Measurements from ENCODE around the gene TMEM175.
A peak's percentile ranks its signal among the peaks of the same experiment; 100 is the strongest.
"Not testable (repeated sequence)": the region's sequence is repeated elsewhere in the genome, so short reads cannot be mapped to it uniquely, and the experiment has no call there.

TMEM175 gene

DNA sequence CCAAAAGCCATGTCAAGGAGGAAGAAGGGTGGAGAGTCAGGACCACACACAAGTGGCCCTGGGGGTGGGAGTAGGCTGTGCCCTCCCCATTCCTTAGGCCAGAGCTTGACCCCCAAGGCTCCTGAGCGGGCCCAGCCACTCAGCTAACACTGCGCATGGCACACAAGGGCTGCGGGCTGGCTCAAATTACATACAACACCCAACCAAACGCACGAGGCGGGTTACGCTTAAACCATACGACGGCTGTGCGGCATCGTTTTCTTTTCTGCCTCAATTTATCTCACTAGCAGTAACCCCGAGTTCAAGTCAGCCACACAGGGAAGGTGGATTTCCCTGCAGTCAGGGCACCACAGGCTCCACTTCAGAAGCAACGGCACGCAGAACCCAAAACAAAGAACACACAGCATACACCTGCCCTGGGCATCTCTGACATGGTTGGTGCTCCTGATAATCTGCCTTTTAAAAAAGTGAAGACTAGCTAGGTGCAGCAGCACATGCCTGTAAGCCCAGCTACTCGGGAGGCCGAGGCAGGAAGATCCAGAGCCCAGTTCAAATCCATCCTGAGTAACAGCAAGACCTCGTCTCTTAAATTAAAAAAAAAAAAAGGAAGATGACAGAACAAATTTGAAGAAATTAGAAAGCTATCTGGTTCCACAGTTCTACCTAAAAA lies 3.0 kb upstream of the TMEM175 start:
- H3K27ac ChIP-seq, result no peak overlapping the region; the same call in 1 of the 2 replicates
- no peak for TF ChIP-seq ZFX (IDR thresholded peaks at IDR 0.05; ENCODE audit: borderline replicate concordance)
- TF ChIP-seq, protein P1, sequence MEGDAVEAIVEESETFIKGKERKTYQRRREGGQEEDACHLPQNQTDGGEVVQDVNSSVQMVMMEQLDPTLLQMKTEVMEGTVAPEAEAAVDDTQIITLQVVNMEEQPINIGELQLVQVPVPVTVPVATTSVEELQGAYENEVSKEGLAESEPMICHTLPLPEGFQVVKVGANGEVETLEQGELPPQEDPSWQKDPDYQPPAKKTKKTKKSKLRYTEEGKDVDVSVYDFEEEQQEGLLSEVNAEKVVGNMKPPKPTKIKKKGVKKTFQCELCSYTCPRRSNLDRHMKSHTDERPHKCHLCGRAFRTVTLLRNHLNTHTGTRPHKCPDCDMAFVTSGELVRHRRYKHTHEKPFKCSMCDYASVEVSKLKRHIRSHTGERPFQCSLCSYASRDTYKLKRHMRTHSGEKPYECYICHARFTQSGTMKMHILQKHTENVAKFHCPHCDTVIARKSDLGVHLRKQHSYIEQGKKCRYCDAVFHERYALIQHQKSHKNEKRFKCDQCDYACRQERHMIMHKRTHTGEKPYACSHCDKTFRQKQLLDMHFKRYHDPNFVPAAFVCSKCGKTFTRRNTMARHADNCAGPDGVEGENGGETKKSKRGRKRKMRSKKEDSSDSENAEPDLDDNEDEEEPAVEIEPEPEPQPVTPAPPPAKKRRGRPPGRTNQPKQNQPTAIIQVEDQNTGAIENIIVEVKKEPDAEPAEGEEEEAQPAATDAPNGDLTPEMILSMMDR (IDR thresholded peaks at IDR 0.05), result no peak

DNA sequence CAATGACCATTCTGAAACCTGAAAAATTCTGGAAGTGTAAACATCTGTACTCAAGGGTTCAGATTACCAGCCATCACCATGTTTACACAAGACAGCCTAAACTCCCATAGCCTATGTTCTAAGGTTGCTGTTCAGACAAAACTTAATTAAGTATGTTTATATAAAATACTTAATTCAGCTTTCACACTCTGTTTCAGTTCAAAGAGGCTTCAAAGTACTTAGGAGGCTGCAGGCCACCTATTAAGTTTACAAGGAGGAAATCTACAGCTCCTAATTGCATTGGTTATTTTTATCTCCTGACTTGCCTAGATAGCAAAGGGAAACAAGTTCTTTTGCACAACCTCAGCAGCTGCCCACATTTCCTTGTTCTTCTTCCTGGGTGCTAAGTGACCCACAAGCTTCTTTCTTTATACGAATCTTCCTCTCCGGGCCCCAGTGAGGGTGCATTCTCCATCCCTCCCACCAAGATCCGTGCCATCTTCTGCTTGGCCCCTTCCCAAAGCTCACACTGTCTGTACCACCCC lies 2.2 kb upstream of the TMEM175 start:
- no peak for TF ChIP-seq ZFX (IDR thresholded peaks at IDR 0.05; ENCODE audit: borderline replicate concordance)
- TF ChIP-seq, protein P1 (IDR thresholded peaks at IDR 0.05), result no peak
- peak overlapping the region; percentile 6; the same call in 1 of the 2 replicates for H3K27ac ChIP-seq

DNA sequence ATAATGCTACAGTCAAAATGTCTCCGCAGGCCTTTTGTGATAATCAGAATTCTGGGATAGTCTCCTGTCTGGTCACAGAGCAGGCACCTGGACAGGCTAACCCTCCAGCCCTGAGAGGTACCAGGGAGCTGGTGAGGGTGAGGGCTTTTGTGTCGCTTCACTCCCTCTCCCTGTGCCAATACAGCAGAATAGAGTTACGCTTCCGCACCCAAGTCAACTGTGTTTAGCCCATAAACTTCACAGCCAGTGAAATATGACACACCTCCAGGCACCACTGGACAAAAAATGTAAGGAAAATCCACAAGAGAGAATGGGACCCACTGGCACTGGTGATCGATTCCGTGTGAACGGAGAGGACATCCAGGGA lies 1.4 kb upstream of the TMEM175 start:
- TF ChIP-seq ZFX (IDR thresholded peaks at IDR 0.05; ENCODE audit: borderline replicate concordance), result no peak
- TF ChIP-seq, protein P1 (IDR thresholded peaks at IDR 0.05), result no peak
- peak overlapping the region; percentile 74 for H3K27ac ChIP-seq

DNA sequence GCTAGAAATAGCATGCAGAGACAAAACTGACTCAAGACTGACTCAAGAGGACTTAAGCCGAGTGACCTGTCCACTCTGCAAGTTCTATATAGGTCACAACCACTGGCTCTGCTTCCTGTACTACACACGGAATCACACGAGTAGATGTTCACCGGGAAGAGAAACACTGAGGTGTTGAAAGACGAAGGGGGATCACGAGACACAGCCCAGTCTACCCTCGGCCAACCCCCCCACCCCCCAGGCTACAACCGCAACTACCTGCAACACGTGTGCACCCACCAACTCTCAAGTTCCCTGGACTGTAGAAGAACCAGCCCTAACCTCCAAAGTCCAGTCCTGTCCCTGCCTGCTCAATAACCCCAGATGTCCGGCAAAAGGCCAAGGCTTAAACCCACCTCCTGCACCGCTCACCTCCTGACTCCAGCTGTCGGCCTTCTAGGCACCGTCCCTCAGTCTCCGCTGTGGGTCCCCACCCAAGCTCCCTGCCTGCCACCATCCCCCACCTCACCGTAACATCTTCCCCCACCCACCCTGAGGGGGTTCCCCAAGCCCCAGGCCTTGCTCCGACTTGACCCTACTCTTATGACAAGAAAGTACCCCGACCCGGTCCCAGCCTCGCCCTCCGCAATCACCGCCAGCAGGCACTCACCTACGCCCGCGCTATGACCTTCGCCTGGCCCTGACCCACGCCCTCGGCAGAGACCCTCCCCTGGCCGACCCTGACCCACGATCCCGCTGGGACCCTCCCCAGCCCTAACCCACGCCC lies 883 bp upstream of the TMEM175 start:
- peak overlapping the region; percentile 74 for H3K27ac ChIP-seq
- TF ChIP-seq, protein P1 (IDR thresholded peaks at IDR 0.05), result no peak
- no peak for TF ChIP-seq ZFX (IDR thresholded peaks at IDR 0.05; ENCODE audit: borderline replicate concordance)

DNA sequence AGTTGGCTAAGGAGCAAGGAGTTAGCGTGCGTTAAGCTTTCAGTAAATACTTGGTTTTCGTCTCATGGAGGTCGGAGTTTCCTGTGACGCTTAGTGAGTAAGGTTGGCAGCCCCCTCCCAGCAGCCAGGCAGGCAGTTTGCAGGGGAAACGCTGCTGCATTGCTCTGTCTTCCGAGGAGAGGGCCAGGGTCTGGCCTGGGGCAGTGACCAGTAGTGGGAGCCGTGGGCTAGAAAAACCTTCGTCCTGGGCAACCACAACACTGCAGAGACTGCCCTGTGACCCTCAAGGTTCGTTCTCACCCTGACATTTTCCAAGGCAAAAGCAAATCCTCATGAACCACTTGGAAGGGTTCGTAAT lies 432 bp downstream of the TMEM175 start:
- TF ChIP-seq, protein P1 (IDR thresholded peaks at IDR 0.05), result peak; percentile 18; the same call in 1 of the 2 replicates
- TF ChIP-seq ZFX (IDR thresholded peaks at IDR 0.05; ENCODE audit: borderline replicate concordance), result no peak
- H3K27ac ChIP-seq, result peak overlapping the region; percentile 74

DNA sequence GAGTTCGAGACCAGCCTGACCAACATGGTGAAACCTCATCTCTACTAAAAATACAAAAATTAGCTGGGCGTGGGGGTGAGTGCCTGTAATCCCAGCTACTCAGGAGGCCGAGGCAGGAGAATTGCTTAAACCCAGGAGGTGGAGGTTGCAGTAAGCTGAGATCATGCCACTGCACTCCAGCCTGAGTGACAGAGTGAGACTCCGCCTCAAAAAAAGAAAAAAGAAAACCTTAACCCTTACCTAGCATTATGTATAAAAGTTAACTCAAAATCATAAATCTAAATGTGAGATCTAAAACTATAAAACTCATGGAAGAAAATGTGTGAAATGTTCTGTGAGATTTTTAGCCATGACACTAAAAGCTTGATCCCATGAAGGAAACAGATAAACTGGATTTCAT lies 7.2 kb downstream of the TMEM175 start:
- H3K27ac ChIP-seq, result not testable (repeated sequence)

DNA sequence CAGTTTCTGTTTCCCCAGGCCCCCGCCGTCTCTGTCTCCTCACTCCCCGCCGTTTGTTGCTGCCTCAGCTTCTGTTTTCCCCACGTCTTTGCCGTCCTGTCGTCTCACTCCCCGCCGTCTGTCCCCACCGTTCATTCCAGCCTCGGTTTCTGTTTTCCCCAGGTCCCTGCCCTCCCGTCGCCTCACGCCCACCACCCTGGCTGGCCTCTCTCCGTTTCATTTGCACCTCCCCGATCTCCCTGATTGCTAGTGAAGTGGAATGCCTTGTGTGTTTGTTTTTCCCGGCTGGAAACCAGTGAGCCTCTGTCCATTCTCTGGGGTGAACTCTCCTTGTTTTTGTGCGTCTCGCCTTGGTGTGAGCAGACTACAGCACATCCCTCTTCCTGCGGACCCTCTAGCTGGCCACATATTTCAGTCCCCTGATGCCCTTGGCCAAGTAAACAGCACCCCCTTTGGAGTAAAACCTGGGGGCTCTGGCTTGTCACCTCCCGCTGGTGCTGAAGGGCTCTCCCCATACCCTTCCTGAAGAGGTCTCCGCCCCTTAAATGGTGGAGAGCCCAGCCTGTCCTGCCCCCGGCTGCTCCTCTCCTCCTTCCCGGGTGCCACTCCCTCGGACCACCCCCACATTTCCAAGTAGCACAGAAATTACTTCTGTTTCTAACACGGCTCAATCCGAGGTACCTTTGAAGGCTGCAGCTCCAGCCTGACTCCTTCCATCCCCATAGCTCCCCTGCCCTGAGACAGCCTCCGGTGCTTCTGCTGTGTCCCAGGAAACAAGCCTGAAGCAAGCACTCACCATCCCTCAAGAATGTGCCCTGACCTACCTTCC lies 13.2 kb downstream of the TMEM175 start:
- TF ChIP-seq ZFX (IDR thresholded peaks at IDR 0.05; ENCODE audit: borderline replicate concordance), result no peak
- TF ChIP-seq, protein P1 (IDR thresholded peaks at IDR 0.05), result no peak
- H3K27ac ChIP-seq, result no peak overlapping the region
